ENCODE data around the gene XPO5.
"Not testable (repeated sequence)": the region's sequence is repeated elsewhere in the genome, so short reads cannot be mapped to it uniquely, and the experiment has no call there.

Gene XPO5

GRCh38 chr6:43584892-43585570 is 9.2 kb upstream of the XPO5 start:
- DNase-seq (ENCODE audit: low read depth), result no peak

DNA sequence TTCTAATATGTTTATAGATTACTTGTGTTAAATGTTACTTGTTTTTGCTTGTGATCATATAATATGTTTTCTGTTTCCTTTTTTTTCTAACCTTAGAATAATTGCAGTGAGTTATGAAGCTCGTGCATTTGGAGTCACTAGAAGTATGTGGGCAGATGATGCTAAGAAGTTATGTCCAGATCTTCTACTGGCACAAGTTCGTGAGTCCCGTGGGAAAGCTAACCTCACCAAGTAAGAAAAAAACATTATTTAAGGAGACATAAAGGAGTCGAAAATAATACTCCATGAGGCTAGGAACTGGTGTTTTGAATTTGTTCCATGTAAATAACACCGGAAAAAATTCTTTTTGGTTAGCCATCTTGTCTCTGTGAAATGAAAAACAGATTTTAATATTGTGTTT is 7.1 kb upstream of the XPO5 start:
- no peak for DNase-seq (ENCODE audit: low read depth)

DNA sequence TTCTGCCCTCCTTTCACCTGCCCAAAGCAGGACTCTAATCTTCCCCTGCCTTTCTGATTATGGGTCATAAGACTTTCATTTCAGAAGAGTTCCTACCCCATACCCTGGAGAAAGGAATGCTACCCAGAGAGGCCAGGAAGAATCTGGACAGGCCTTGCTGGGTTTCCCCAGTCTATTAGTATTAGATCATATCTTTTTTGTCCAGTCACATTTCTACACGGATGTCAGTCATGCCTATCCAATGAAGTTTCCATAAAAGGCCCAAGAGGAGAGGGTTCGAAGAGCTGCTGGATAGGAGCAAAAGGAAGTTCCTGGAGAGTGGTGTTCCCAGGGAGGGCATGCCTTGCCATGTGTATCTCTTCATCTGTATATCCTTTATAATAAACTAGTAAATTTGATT is 3.3 kb upstream of the XPO5 start:
- DNase-seq (ENCODE audit: low read depth), result no peak

DNA sequence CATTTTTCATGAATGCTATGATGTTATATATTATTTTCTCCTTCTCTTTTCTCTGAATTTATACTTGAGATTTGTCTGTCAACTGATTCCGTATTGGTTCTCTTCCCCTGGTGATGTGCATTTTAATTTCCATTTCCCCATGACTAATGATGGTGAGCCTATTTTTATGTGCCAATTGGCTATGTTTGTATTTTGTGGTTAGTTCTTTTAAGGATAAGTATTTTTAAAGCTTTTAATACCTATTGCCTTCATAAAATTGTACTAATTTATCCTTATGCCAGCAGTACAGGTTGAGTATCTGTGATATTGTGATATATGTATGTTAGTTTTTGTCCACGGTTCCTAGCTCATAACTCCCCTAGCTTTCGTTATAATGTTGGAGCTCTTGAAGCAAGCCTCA is 2.9 kb upstream of the XPO5 start:
- no peak for DNase-seq (ENCODE audit: low read depth)

DNA sequence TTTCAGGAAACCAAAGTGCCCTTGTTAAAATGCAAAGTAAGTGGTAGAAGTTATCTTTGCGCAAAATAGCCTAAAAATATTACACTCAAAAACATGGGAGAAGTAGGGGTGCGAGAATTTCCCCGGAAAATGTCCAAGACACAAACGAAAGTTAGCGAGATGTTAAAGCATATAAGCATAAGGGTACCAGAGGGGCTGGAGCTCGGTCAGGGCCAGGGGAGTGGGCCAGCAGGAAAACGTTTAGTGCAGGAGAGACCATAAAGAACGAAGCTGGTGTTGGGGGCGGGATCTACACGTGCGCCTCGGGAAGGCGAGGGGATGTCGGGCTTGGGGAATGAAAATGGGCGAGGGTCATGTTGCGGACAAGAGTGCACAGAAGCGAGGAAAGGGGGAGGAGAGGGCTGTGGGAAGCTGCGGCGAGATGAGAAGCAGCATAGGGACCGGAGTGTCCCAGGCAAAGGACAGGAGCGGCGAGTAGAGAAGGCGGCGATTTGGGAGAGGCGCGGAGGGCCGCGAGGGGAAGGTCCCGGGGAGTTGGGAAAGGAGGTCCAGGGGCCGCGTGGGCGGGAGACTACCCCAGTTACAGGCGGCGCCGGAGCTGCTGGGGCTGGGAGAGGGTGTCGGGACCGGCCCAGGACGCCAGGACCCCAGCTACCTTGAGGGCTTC is 600 bp downstream of the XPO5 start:
- peak; percentile 21 for DNase-seq (ENCODE audit: low read depth)

- no peak for DNase-seq (ENCODE audit: low read depth)
These were observed 3.8 kb downstream of the XPO5 start for GRCh38 chr6:43572015-43572414.

- DNase-seq (ENCODE audit: low read depth), result no peak
These were observed 4.9 kb downstream of the XPO5 start for GRCh38 chr6:43570876-43571441.

DNA sequence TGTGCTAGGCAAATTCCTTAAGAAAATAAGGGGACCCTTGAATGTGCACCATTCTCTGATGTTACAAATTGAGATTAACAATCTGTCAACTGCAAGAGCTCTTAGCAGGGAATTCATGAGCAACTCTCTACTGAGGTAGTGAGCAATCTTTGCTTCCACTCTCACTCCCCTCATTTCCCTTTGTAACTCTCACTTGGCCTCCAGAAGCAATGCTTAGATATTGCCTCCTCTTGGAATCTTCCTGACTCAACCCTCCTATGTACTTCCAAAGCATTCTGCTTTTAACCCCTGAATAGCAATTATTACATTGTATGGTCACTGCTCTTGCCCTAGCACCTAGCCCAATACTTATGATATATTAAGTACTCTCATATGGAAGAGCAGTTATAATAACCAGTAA is 16.5 kb downstream of the XPO5 start:
- DNase-seq (ENCODE audit: low read depth), result no peak

DNA sequence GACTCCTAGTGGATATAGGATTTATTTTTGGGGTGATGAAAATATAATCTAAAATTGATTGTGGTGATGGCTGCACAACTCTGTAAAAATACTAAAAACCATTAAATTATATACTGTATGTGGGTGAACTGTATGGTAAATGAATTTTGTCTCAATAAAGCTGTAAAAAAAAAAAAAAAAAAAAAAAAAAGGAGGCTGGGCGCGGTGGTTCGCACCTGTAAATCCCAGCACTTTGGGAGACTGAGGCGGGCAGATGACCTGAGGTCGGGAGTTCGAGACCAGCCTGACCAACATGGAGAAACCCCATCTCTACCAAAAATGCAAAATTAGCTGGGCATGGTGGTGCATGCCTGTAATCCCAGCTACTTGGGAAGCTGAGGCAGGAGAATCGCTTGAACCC is 18.2 kb downstream of the XPO5 start:
- not testable (repeated sequence) for DNase-seq (ENCODE audit: low read depth)

DNA sequence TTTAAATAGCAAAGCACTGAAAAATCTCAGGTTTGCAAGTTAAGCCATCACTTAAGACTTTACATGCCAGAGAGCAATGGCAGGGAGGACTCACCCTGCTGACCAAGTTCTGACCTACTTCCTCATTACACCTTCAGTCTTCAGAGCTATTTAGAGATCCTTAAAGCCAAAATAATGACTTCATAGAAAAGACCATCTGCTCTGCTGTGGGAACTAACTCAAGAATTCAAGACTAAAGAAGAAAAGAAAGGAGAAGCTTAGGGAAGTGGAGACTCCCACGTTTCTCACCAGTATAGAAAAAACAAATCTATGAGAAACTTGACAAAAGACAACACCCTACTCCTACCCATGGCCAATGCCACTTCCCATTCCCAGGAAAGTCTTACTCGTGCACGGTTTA is 28.6 kb downstream of the XPO5 start:
- DNase-seq (ENCODE audit: low read depth), result no peak

GRCh38 chr6:43544461-43544860 is 31.4 kb downstream of the XPO5 start:
- no peak for DNase-seq (ENCODE audit: low read depth)

- DNase-seq (ENCODE audit: low read depth), result no peak
These were observed 33.9 kb downstream of the XPO5 start for GRCh38 chr6:43541774-43542471.

- no peak for DNase-seq (ENCODE audit: low read depth)
These were observed 35.3 kb downstream of the XPO5 start for GRCh38 chr6:43540507-43540906.

GRCh38 chr6:43539409-43539808 is 36.4 kb downstream of the XPO5 start:
- not testable (repeated sequence) for DNase-seq (ENCODE audit: low read depth)

GRCh38 chr6:43538986-43539385 is 36.9 kb downstream of the XPO5 start:
- not testable (repeated sequence) for DNase-seq (ENCODE audit: low read depth)

DNA sequence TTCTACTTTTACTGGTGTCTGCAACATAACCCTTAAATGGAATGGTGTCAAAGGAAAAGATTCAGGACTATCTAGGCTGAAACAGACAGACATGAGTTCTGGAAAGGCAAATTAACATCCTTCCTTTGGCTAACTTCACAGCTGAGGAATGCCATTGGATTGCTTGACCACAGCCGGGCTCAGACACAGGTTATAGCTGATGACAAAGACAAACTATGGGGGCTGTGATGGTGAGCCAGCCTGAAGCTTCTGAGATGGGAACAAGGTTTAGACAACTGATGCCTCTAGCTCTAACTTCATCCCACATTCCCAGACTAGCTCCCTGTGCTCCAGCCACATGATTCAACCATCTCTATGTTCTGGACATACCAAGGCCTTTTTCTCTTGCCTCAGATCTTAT is 43.6 kb downstream of the XPO5 start:
- no peak for DNase-seq (ENCODE audit: low read depth)

GRCh38 chr6:43524483-43524961 is 51.3 kb downstream of the XPO5 start:
- DNase-seq (ENCODE audit: low read depth), result no peak

DNA sequence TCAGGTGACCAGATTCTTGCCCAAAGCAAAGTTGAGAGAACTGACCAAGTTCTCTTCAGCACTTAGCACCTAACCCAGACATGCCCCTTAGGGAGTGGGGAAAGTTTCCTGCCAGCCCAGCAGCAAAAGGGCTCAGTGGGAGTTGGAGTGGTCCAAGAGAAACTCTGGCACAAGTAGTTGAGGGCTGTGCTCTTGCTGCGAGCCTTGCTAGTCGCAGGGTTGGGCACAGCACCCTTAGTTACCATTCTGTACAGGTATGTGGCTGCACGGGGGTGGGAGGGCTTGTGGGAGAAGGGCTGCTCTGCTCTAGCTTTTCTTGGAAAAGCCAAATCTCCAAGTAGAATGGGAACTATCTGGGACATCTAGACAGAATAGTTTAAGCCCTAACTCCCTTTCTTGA is 52.6 kb downstream of the XPO5 start:
- no peak for DNase-seq (ENCODE audit: low read depth)

- no peak for DNase-seq (ENCODE audit: low read depth)
These were observed 53.1 kb downstream of the XPO5 start for GRCh38 chr6:43522547-43523261.

GRCh38 chr6:43521836-43522235 is 54.0 kb downstream of the XPO5 start:
- no peak for DNase-seq (ENCODE audit: low read depth)

GRCh38 chr6:43520097-43520496 is 55.7 kb downstream of the XPO5 start:
- DNase-seq (ENCODE audit: low read depth), result no peak
